DOHH2 (cell line): ENCODE results near the gene PSRC1.

Experiments used
- H3F3A ChIP-seq: fragments of 200-600 bp; sonication (generic), shearing (Covaris generic); 2 replicates; pipeline ENCODE4 v1.6.0; 2016; ENCODE audit warnings: antibody characterized with exemption, mild to moderate bottlenecking; ENCODE audit not compliant: control insufficient read depth, insufficient read depth
- H3K27ac ChIP-seq: fragments of 200-600 bp; sonication (generic); 2 replicates; pipeline ENCODE4 v1.5.1; 2014; ENCODE audit warnings: low read depth, mild to moderate bottlenecking, low read length, moderate library complexity
- H3K27me3 ChIP-seq: fragments of 200-600 bp; sonication (generic); 2 replicates; pipeline ENCODE4 v1.6.1; 2014; ENCODE audit warnings: mild to moderate bottlenecking, low read length, mixed read lengths; ENCODE audit not compliant: control insufficient read depth
- H3K36me3 ChIP-seq: fragments of 200-600 bp; sonication (generic); 2 replicates; pipeline ENCODE4 v1.6.1; 2014; ENCODE audit warnings: mild to moderate bottlenecking, low read length, moderate library complexity, mixed read lengths; ENCODE audit not compliant: control insufficient read depth
- H3K4me1 ChIP-seq: fragments of 200-600 bp; sonication (generic); 2 replicates; pipeline ENCODE4 v1.6.1; 2014; ENCODE audit warnings: mild to moderate bottlenecking, low read length, mixed read lengths; ENCODE audit not compliant: control insufficient read depth
- H3K4me2 ChIP-seq: fragments of 200-600 bp; sonication (generic); 2 replicates; pipeline ENCODE4 v1.6.0; 2014; ENCODE audit warnings: mild to moderate bottlenecking, low read length, moderate library complexity
- H3K4me3 ChIP-seq: fragments of 200-600 bp; sonication (generic); 2 replicates; pipeline ENCODE4 v1.5.1; 2014; ENCODE audit warnings: mild to moderate bottlenecking, low read length, mixed read lengths
- H3K79me2 ChIP-seq: fragments of 200-600 bp; sonication (generic); 2 replicates; pipeline ENCODE4 v1.6.1; 2014; ENCODE audit warnings: mild to moderate bottlenecking, low read length, mixed read lengths; ENCODE audit not compliant: control insufficient read depth
- H3K9me2 ChIP-seq: fragments of 200-600 bp; sonication (generic); replicated peaks from 2 replicates; pipeline ENCODE4 v1.6.1; 2014; ENCODE audit warnings: mild to moderate bottlenecking, low read length, mixed read lengths; ENCODE audit not compliant: control insufficient read depth
- H3K9me3 ChIP-seq: fragments of 200-600 bp; sonication (generic); 2 replicates; pipeline ENCODE4 v1.6.1; 2014; ENCODE audit warnings: antibody characterized with exemption, low read length, mixed read lengths; ENCODE audit not compliant: control insufficient read depth, insufficient read depth
- H4K20me1 ChIP-seq: fragments of 200-600 bp; sonication (generic); 2 replicates; pipeline ENCODE4 v1.6.0; 2014; ENCODE audit warnings: low read depth, mild to moderate bottlenecking, antibody characterized with exemption, low read length, moderate library complexity; ENCODE audit not compliant: control insufficient read depth, insufficient read depth
- EZH2phosphoT487 ChIP-seq: fragments of 200-600 bp; sonication (generic); IDR thresholded peaks from 2 replicates; pipeline ENCODE4 v1.6.1; 2017; ENCODE audit warnings: borderline replicate concordance, mild to moderate bottlenecking, antibody characterized with exemption, low read length, moderate library complexity, mixed read lengths
- TF ChIP-seq, protein P1 (sequence below): fragments of 200-600 bp; sonication (generic); IDR thresholded peaks from one replicate; pipeline ENCODE4 v1.5.1; 2014; ENCODE audit warnings: antibody characterized with exemption, mild to moderate bottlenecking, low read depth, low read length; ENCODE audit not compliant: poor library complexity, severe bottlenecking

Gene PSRC1

GRCh38 chr1:109312246-109312645 is 29.3 kb upstream of the PSRC1 start:
- no peak for TF ChIP-seq EZH2phosphoT487
- TF ChIP-seq, protein P1, sequence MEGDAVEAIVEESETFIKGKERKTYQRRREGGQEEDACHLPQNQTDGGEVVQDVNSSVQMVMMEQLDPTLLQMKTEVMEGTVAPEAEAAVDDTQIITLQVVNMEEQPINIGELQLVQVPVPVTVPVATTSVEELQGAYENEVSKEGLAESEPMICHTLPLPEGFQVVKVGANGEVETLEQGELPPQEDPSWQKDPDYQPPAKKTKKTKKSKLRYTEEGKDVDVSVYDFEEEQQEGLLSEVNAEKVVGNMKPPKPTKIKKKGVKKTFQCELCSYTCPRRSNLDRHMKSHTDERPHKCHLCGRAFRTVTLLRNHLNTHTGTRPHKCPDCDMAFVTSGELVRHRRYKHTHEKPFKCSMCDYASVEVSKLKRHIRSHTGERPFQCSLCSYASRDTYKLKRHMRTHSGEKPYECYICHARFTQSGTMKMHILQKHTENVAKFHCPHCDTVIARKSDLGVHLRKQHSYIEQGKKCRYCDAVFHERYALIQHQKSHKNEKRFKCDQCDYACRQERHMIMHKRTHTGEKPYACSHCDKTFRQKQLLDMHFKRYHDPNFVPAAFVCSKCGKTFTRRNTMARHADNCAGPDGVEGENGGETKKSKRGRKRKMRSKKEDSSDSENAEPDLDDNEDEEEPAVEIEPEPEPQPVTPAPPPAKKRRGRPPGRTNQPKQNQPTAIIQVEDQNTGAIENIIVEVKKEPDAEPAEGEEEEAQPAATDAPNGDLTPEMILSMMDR, result no peak
- peaks cover 8% of the 10 kb centered on the region; the same call in 1 of the 2 replicates for H3F3A ChIP-seq
- H3K36me3 ChIP-seq, result no peaks in the 10 kb centered on the region

DNA sequence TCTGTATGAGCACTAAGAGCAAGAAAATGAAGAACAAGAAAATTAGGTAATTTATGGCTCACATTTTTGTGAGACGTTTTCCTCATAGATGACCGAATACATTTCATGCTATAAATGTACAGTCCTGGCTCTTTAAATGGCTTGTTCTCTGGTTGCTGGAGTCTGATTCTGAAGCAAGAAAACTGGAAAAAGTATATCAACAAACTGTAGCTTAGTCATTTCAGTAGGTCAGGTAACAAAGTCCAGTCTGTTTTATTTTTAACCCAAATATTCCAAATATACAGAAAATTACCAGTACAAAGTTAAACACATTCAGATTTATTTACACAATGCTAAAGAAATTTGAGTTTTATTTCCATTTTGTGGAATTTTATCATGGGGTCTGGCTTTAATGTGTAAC is 26.4 kb upstream of the PSRC1 start:
- Histone ChIP-seq H4K20me1 (no peaks in the 10 kb centered on the region), H3F3A (peaks cover 8% of the 10 kb centered on the region; the same call in 1 of the 2 replicates), H3K36me3 (no peaks in the 10 kb centered on the region), H3K79me2 (no peaks in the 10 kb centered on the region), H3K4me2 (no peak overlapping the region), H3K4me1 (peaks cover 51% of the 10 kb centered on the region), H3K27me3 (no peaks in the 10 kb centered on the region), H3K9me3 (no peaks in the 10 kb centered on the region), H3K4me3 (no peak overlapping the region), H3K9me2 (no peaks in the 10 kb centered on the region), H3K27ac (no peak overlapping the region)
- TF ChIP-seq, protein P1, result no peak
- TF ChIP-seq EZH2phosphoT487, result no peak

More at GRCh38 chr1:109312246-109312645, 29.3 kb upstream of the PSRC1 start:
- Histone ChIP-seq H3K27me3 (no peaks in the 10 kb centered on the region), H3K79me2 (no peaks in the 10 kb centered on the region), H4K20me1 (no peaks in the 10 kb centered on the region), H3K27ac (no peak overlapping the region), H3K9me3 (no peaks in the 10 kb centered on the region), H3K4me3 (no peak overlapping the region), H3K4me1 (peaks cover 22% of the 10 kb centered on the region), H3K9me2 (no peaks in the 10 kb centered on the region), H3K4me2 (no peak overlapping the region)

DNA sequence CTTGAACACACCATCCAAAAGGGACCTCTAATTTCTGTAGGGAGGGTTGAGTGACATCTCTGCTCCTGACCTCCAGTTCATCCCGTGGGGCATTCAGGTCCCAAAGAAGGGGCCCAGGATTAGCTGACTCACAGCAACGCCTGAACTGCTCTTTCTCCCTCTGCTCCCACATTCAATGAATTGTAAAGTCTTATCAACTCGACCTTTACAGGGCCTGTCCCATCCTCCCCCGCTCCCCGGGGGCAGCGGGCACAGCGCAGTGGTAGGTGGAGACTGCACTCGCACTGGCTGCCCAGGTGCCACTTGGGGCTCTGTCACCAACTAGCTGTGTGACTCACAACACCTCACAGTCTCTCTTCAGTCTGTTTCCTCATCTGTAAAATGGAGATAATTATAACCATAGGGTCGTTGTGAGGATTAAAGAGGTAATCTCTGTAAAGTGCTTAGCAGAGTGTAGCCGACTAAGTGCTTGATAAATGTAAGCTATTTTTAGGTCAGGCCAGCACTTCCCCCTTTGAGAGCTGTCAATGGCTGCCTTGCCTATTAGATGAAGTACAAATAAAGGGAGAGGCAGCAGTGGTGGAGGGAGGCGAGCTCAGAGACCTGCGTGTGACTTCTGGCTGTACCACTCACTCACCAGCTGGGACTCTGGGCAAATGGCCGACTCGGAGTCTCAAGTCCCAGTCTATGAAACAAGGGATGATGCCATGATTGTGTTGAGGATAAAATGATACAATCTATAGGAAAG is 24.5 kb upstream of the PSRC1 start:
- no peak for TF ChIP-seq EZH2phosphoT487
- TF ChIP-seq, protein P1, result peak; percentile 47
- H3K4me3 ChIP-seq, result peak overlapping the region; percentile 59
- peak overlapping the region; percentile 77 for H3K4me2 ChIP-seq
- H3K27ac ChIP-seq, result peak overlapping the region; percentile 73
- H3K27me3 ChIP-seq, result no peaks in the 10 kb centered on the region
- no peaks in the 10 kb centered on the region for H3K36me3 ChIP-seq
- no peaks in the 10 kb centered on the region for H3K9me2 ChIP-seq
- H3K9me3 ChIP-seq, result no peaks in the 10 kb centered on the region
- H4K20me1 ChIP-seq, result no peaks in the 10 kb centered on the region
- H3K79me2 ChIP-seq, result no peaks in the 10 kb centered on the region
- H3K4me1 ChIP-seq, result peaks cover 51% of the 10 kb centered on the region
- 0 out of 2 replicates have a peak, but pooled peaks cover 8% of the 10 kb centered on the region for H3F3A ChIP-seq
